ENCODE results near the gene EBF4.

DNA sequence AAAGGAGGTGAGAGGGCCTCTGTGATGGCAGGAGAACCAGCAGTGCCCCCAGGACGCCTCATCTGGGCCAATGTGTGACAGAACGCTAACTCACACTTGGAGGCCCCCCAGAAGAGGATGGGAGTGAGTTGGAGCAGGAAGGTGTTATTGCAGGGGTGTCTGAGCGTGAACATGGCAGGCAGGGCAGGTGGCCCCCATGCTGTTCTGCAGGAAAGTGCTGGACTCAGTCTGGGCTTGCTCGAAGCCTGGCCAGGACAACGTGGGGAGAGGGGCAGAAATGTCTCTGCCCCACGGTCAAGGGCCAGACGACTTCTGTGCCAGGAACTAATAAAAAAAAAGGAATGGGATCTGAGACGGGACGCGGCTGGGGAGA, 931 bp upstream of the EBF4 start:
- no peak for TF ChIP-seq GATA2 (IDR thresholded peaks at IDR 0.05; ENCODE audit: low read depth, low read length)
- no peak for TF ChIP-seq GATA3 (IDR thresholded peaks at IDR 0.05; ENCODE audit: low read depth, low read length)

Measured in SH-SY5Y (cell line).